Measurements from ENCODE around the gene FBLN2.
"Not testable (repeated sequence)": the region's sequence is repeated elsewhere in the genome, so short reads cannot be mapped to it uniquely, and the experiment has no call there.

DNA sequence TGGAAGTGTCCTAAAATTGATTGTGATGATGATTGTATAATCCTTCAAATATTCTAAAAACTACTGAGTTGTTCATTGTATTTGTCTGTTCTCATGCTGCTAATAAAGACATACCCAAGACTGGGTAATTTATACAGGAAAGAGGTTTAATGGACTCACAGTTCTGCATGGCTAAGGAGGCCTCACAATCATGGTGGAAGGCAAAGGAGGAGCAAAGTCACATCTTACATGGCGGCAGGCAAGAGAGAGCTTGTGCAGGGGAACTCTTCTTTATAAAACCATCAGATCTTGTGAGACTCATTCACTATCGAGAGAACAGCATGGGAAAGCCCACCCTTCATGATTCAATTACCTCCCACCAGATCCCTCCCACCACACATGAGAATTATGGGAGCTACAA is 27.2 kb upstream of the FBLN2 start:
- not testable (repeated sequence) for TF ChIP-seq EZH2 (IDR thresholded peaks at IDR 0.05; ENCODE audit: borderline replicate concordance, low read depth, low read length, severe bottlenecking)
- TF ChIP-seq, protein P1, sequence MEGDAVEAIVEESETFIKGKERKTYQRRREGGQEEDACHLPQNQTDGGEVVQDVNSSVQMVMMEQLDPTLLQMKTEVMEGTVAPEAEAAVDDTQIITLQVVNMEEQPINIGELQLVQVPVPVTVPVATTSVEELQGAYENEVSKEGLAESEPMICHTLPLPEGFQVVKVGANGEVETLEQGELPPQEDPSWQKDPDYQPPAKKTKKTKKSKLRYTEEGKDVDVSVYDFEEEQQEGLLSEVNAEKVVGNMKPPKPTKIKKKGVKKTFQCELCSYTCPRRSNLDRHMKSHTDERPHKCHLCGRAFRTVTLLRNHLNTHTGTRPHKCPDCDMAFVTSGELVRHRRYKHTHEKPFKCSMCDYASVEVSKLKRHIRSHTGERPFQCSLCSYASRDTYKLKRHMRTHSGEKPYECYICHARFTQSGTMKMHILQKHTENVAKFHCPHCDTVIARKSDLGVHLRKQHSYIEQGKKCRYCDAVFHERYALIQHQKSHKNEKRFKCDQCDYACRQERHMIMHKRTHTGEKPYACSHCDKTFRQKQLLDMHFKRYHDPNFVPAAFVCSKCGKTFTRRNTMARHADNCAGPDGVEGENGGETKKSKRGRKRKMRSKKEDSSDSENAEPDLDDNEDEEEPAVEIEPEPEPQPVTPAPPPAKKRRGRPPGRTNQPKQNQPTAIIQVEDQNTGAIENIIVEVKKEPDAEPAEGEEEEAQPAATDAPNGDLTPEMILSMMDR (IDR thresholded peaks at IDR 0.05; ENCODE audit: borderline replicate concordance, extremely low read depth, low read length, poor library complexity, severe bottlenecking), result not testable (repeated sequence)
